ENCODE results near the gene PRKG1. TPM values are rescaled to one million over a fixed set of nuclear protein-coding genes. Genes with fewer than 3 reads are reported as not detected.

The PRKG1 gene
- total and polyA plus RNA-seq, 2 donors (not counting 1 experiment from before 2014, with no cell fraction given), result not detected

- no peak for TF ChIP-seq EZH2 (IDR thresholded peaks at IDR 0.05; ENCODE audit: borderline replicate concordance, insufficient read depth, low read depth, low read length, poor library complexity, severe bottlenecking)
- TF ChIP-seq CTCF (IDR thresholded peaks at IDR 0.05), result no peak
- no peaks in the 10 kb centered on the region for H3K27me3 Mint-ChIP-seq
- intact Hi-C loops (cut with micrococcal nuclease), result no loop called here
These were observed 171.9 kb downstream of the PRKG1 start for GRCh38 chr10:51246156-51246555.

DNA sequence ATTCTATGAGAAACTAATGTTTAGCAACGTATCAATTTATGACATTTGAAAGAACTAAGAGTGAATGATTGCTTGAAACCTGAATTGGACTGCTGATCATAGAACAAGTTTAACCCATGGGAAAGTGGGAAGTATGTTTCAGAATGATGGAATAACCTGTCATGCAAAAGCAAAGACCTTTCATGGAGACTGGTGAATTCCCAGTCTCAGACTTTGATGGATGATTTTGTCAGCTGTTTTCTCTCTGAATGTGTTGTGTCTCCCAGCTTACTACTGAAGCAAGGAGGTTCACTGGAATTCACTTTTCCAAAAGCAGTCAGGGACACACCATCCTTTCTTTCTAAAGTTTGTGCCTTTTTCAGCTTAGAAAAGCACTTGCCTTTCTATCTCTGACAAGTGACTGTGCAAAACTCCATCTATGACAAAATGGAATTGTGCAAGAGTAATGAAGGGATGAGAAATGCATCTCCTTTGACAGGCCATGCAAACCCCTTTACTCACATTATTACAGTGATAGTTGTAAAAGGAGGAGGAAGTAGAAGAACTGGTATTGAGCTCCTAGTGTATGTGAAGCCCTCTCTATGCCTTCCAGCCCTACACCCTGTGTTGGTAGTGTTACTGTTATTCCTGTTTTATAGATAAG, 176.1 kb downstream of the PRKG1 start:
- Histone ChIP-seq H3K4me2 (replicated peaks; ENCODE audit: low read depth, low read length, poor library complexity, severe bottlenecking) (no peak overlapping the region), H3K4me3 (ENCODE audit: control extremely low read depth in 1 of 5, extremely low read depth in 1 of 5, insufficient read depth in 1 of 5, low read depth in 2 of 5, low read length in 4 of 5) (no peak overlapping the region), H2AFZ (ENCODE audit: insufficient read depth, low read depth, low read length, poor library complexity, severe bottlenecking) (no peak overlapping the region), H4K20me1 (ENCODE audit: control insufficient read depth, insufficient read depth, low read length, poor library complexity, severe bottlenecking) (no peaks in the 10 kb centered on the region), H3K27me3 (replicated peaks in 1 of 4; ENCODE audit: control extremely low read depth in 1 of 4, control insufficient read depth in 3 of 4, insufficient read depth in 4 of 4, low read length in 3 of 4) (no peaks in the 10 kb centered on the region), H3K9ac (ENCODE audit: low read length) (no peak overlapping the region), H3K27ac (ENCODE audit: low read length in 2 of 2) (no peak overlapping the region), H3K4me1 (ENCODE audit: control insufficient read depth in 2 of 2, insufficient read depth in 2 of 2, low read length in 2 of 2) (no peaks in the 10 kb centered on the region), H3K9me3 (ENCODE audit: control extremely low read depth in 1 of 3, control insufficient read depth in 2 of 3, insufficient read depth in 1 of 3, low read length in 2 of 3) (no peaks in the 10 kb centered on the region), H3K79me2 (ENCODE audit: control insufficient read depth, insufficient read depth, low read length) (no peaks in the 10 kb centered on the region), H3K36me3 (replicated peaks in 1 of 2; ENCODE audit: control extremely low read depth in 1 of 2, control insufficient read depth in 1 of 2, extremely low read depth in 1 of 2, insufficient read depth in 2 of 2, low read length in 1 of 2) (no peaks in the 10 kb centered on the region)
- Mint-ChIP-seq H3K27me3 (no peaks in the 10 kb centered on the region), H3K4me1 (no peaks in the 10 kb centered on the region), H3K27ac (no peak overlapping the region), H3K4me3 (no peak overlapping the region), H3K9me3 (ENCODE audit: insufficient read depth) (no peaks in the 10 kb centered on the region)
- TF ChIP-seq EZH2 (IDR thresholded peaks at IDR 0.05; ENCODE audit: borderline replicate concordance, insufficient read depth, low read depth, low read length, poor library complexity, severe bottlenecking), result no peak
- no peak for TF ChIP-seq CTCF (IDR thresholded peaks at IDR 0.05)
- CTCF ChIA-PET, result no interaction called here
- DNase-seq (no peak), ATAC-seq (ENCODE audit: low read depth) (no peak)
- no CpG with 5 or more reads among the region's 1 CpG for WGBS (ENCODE audit: insufficient coverage)
- intact Hi-C loops (cut with micrococcal nuclease), result no loop called here
- POLR2A ChIA-PET, result no interaction called here

More at GRCh38 chr10:51246156-51246555, 171.9 kb downstream of the PRKG1 start:
- no peaks in the 10 kb centered on the region for H3K79me2 ChIP-seq (ENCODE audit: control insufficient read depth, insufficient read depth, low read length)
- H3K27me3 ChIP-seq (replicated peaks in 1 of 4; ENCODE audit: control extremely low read depth in 1 of 4, control insufficient read depth in 3 of 4, insufficient read depth in 4 of 4, low read length in 3 of 4), result no peaks in the 10 kb centered on the region
- no peaks in the 10 kb centered on the region for H3K36me3 ChIP-seq (replicated peaks in 1 of 2; ENCODE audit: control extremely low read depth in 1 of 2, control insufficient read depth in 1 of 2, extremely low read depth in 1 of 2, insufficient read depth in 2 of 2, low read length in 1 of 2)
- H3K4me3 Mint-ChIP-seq, result no peak overlapping the region
- no CpG with 5 or more reads among the region's 1 CpG for WGBS (ENCODE audit: insufficient coverage)
- no peak overlapping the region for H3K27ac ChIP-seq (ENCODE audit: low read length in 2 of 2)
- no peaks in the 10 kb centered on the region for H3K4me1 ChIP-seq (ENCODE audit: control insufficient read depth in 2 of 2, insufficient read depth in 2 of 2, low read length in 2 of 2)
- H3K27ac Mint-ChIP-seq, result no peak overlapping the region
- ChIA-PET CTCF (no interaction called here), POLR2A (no interaction called here)
- H3K4me3 ChIP-seq (ENCODE audit: control extremely low read depth in 1 of 5, extremely low read depth in 1 of 5, insufficient read depth in 1 of 5, low read depth in 2 of 5, low read length in 4 of 5), result no peak overlapping the region
- no peaks in the 10 kb centered on the region for H4K20me1 ChIP-seq (ENCODE audit: control insufficient read depth, insufficient read depth, low read length, poor library complexity, severe bottlenecking)
- no peak for DNase-seq
- no peak overlapping the region for H3K9ac ChIP-seq (ENCODE audit: low read length)
- no peaks in the 10 kb centered on the region for H3K9me3 Mint-ChIP-seq (ENCODE audit: insufficient read depth)
- ATAC-seq (ENCODE audit: low read depth), result no peak
- H2AFZ ChIP-seq (ENCODE audit: insufficient read depth, low read depth, low read length, poor library complexity, severe bottlenecking), result no peak overlapping the region
- no peak overlapping the region for H3K4me2 ChIP-seq (replicated peaks; ENCODE audit: low read depth, low read length, poor library complexity, severe bottlenecking)
- no peaks in the 10 kb centered on the region for H3K9me3 ChIP-seq (ENCODE audit: control extremely low read depth in 1 of 3, control insufficient read depth in 2 of 3, insufficient read depth in 1 of 3, low read length in 2 of 3)
- no peaks in the 10 kb centered on the region for H3K4me1 Mint-ChIP-seq

Data from B cell (primary cell).